Cerebellar nuclear complex (tissue), 1 donor: ENCODE results near the gene NTSR1.

Experiments used
- DNase-seq, 2 experiments: peaks; one replicate each; lab custom pipeline; 2025; lab: John Stamatoyannopoulos, UW

Gene NTSR1

GRCh38 chr20:62709537-62709905, 885 bp downstream of the NTSR1 start:
- no peak for DNase-seq

- no peak for DNase-seq
Measured at GRCh38 chr20:62710221-62710885, 1.7 kb downstream of the NTSR1 start.

GRCh38 chr20:62710886-62711702, 2.5 kb downstream of the NTSR1 start:
- no peak for DNase-seq

- DNase-seq = no peak
Measured at GRCh38 chr20:62711703-62712101, 3.1 kb downstream of the NTSR1 start.

- DNase-seq = no peak
Measured at GRCh38 chr20:62712606-62713005, 4.0 kb downstream of the NTSR1 start.

GRCh38 chr20:62714006-62714405, 5.4 kb downstream of the NTSR1 start:
- no peak for DNase-seq

GRCh38 chr20:62714799-62715198, 6.2 kb downstream of the NTSR1 start:
- no peak for DNase-seq

- DNase-seq = no peak
Measured at GRCh38 chr20:62715201-62715600, 6.6 kb downstream of the NTSR1 start.

- no peak for DNase-seq
Measured at GRCh38 chr20:62716198-62716940, 7.7 kb downstream of the NTSR1 start.

GRCh38 chr20:62716941-62717310, 8.3 kb downstream of the NTSR1 start:
- DNase-seq = no peak

GRCh38 chr20:62717933-62718332, 9.3 kb downstream of the NTSR1 start:
- no peak for DNase-seq

GRCh38 chr20:62718546-62718945, 9.9 kb downstream of the NTSR1 start:
- DNase-seq = no peak

GRCh38 chr20:62719250-62719935, 10.8 kb downstream of the NTSR1 start:
- no peak for DNase-seq

GRCh38 chr20:62721511-62722370, 13.1 kb downstream of the NTSR1 start:
- DNase-seq = no peak

- DNase-seq = no peak
Measured at GRCh38 chr20:62722627-62723026, 14.0 kb downstream of the NTSR1 start.

GRCh38 chr20:62723351-62723750, 14.7 kb downstream of the NTSR1 start:
- DNase-seq = no peak

GRCh38 chr20:62723768-62724450, 15.3 kb downstream of the NTSR1 start:
- no peak for DNase-seq

- DNase-seq = no peak
Measured at GRCh38 chr20:62724692-62725595, 16.3 kb downstream of the NTSR1 start.

GRCh38 chr20:62725596-62726268, 17.1 kb downstream of the NTSR1 start:
- no peak for DNase-seq
